Loucy (cell line): ENCODE results near the gene SCTR.

Source experiments
- H2AFZ ChIP-seq: fragments of 200-600 bp; sonication (generic); 2 replicates; pipeline ENCODE4 v1.6.0; 2016; ENCODE audit warnings: antibody characterized with exemption, mild to moderate bottlenecking, low read length, moderate library complexity
- H3F3A ChIP-seq: fragments of 200-600 bp; 2 replicates; pipeline ENCODE4 v1.6.0; 2016; ENCODE audit warnings: antibody characterized with exemption, low read depth, mild to moderate bottlenecking
- H3K27me3 ChIP-seq: fragments of 200-600 bp; sonication (generic); 2 replicates; pipeline ENCODE4 v1.6.1; 2014; ENCODE audit warnings: low read length, mild to moderate bottlenecking; ENCODE audit not compliant: insufficient read depth, poor library complexity, severe bottlenecking
- H3K36me3 ChIP-seq: fragments of 200-600 bp; sonication (generic); 2 replicates; pipeline ENCODE4 v1.6.1; 2016; ENCODE audit warnings: low read length; ENCODE audit not compliant: insufficient read depth
- H3K4me1 ChIP-seq: fragments of 200-600 bp; sonication (generic); 2 replicates; pipeline ENCODE4 v1.5.1; 2014; ENCODE audit warnings: low read length, mild to moderate bottlenecking; ENCODE audit not compliant: insufficient read depth, poor library complexity, severe bottlenecking
- H3K4me2 ChIP-seq: fragments of 200-600 bp; sonication (generic); 2 replicates; pipeline ENCODE4 v1.6.0; 2014; ENCODE audit warnings: antibody characterized with exemption, low read length, low read depth, mild to moderate bottlenecking; ENCODE audit not compliant: poor library complexity, severe bottlenecking
- H3K4me3 ChIP-seq: fragments of 200-600 bp; sonication (generic); 2 replicates; pipeline ENCODE4 v1.5.1; 2014; ENCODE audit warnings: low read length, mild to moderate bottlenecking, mixed read lengths; ENCODE audit not compliant: poor library complexity, severe bottlenecking
- H3K79me2 ChIP-seq: fragments of 200-600 bp; sonication (generic); 2 replicates; pipeline ENCODE4 v1.6.1; 2014; ENCODE audit warnings: low read length; ENCODE audit not compliant: insufficient read depth
- H3K9ac ChIP-seq: fragments of 200-600 bp; sonication (generic); 2 replicates; pipeline ENCODE4 v1.6.0; 2014; ENCODE audit warnings: mild to moderate bottlenecking, low read depth, low read length, moderate library complexity; ENCODE audit not compliant: poor library complexity, severe bottlenecking
- H3K9me2 ChIP-seq: fragments of 200-600 bp; sonication (generic); replicated peaks from 2 replicates; pipeline ENCODE4 v1.6.1; 2016; ENCODE audit warnings: low read depth, low read length, mixed read lengths
- H3K9me3 ChIP-seq: fragments of 200-600 bp; sonication (generic); 2 replicates; pipeline ENCODE4 v1.6.1; 2014; ENCODE audit warnings: mild to moderate bottlenecking, antibody characterized with exemption, low read length, low read depth; ENCODE audit not compliant: insufficient read depth
- H4K20me1 ChIP-seq: fragments of 200-600 bp; sonication (generic); 2 replicates; pipeline ENCODE4 v1.6.0; 2014; ENCODE audit warnings: antibody characterized with exemption, low read length, mild to moderate bottlenecking; ENCODE audit not compliant: insufficient read depth, poor library complexity, severe bottlenecking
- CTCF ChIP-seq: fragments of 200-600 bp; sonication (generic); conservative IDR thresholded peaks from 2 replicates; pipeline ENCODE4 v1.5.1; 2014; ENCODE audit warnings: mild to moderate bottlenecking, antibody characterized with exemption, low read length
- EZH2phosphoT487 ChIP-seq: fragments of 200-600 bp; IDR thresholded peaks from 2 replicates; pipeline ENCODE4 v1.6.1; 2018; ENCODE audit warnings: antibody characterized with exemption, mild to moderate bottlenecking, moderate library complexity, borderline replicate concordance

The SCTR gene

GRCh38 chr2:119429225-119429981 lies 94.9 kb downstream of the SCTR start:
- H3K27me3 ChIP-seq: no peaks in the 10 kb centered on the region
- no peaks in the 10 kb centered on the region for H3K79me2 ChIP-seq
- no peak for TF ChIP-seq CTCF
- no peak for TF ChIP-seq EZH2phosphoT487
- H3K4me1 ChIP-seq: peaks cover 7% of the 10 kb centered on the region
- no peaks in the 10 kb centered on the region for H4K20me1 ChIP-seq
- H3F3A ChIP-seq: no peaks in the 10 kb centered on the region; the same call in 1 of the 2 replicates
- no peak overlapping the region for H2AFZ ChIP-seq
- no peaks in the 10 kb centered on the region for H3K9me3 ChIP-seq
- no peaks in the 10 kb centered on the region for H3K36me3 ChIP-seq
- H3K9ac ChIP-seq: no peak overlapping the region
- H3K4me2 ChIP-seq: no peak overlapping the region
- H3K9me2 ChIP-seq: no peaks in the 10 kb centered on the region
- H3K4me3 ChIP-seq: no peak overlapping the region

- Histone ChIP-seq H3K4me3 (no peak overlapping the region), H2AFZ (no peak overlapping the region), H3K4me1 (peaks cover 7% of the 10 kb centered on the region), H3K4me2 (no peak overlapping the region), H3K36me3 (no peaks in the 10 kb centered on the region), H3F3A (no peaks in the 10 kb centered on the region; the same call in 1 of the 2 replicates), H4K20me1 (no peaks in the 10 kb centered on the region), H3K9ac (no peak overlapping the region), H3K9me2 (no peaks in the 10 kb centered on the region), H3K79me2 (no peaks in the 10 kb centered on the region), H3K27me3 (no peaks in the 10 kb centered on the region), H3K9me3 (no peaks in the 10 kb centered on the region)
- no peak for TF ChIP-seq EZH2phosphoT487
- no peak for TF ChIP-seq CTCF
These were observed 95.6 kb downstream of the SCTR start for GRCh38 chr2:119428488-119429224.

- no peak overlapping the region for H3K9ac ChIP-seq
These were observed 96.5 kb downstream of the SCTR start for GRCh38 chr2:119427756-119428155.

More at GRCh38 chr2:119427756-119428155, 96.5 kb downstream of the SCTR start:
- Histone ChIP-seq H3F3A (no peaks in the 10 kb centered on the region; the same call in 1 of the 2 replicates), H3K9me3 (no peaks in the 10 kb centered on the region), H2AFZ (no peak overlapping the region), H3K4me3 (no peak overlapping the region), H3K9me2 (no peaks in the 10 kb centered on the region), H3K4me2 (no peak overlapping the region), H3K79me2 (no peaks in the 10 kb centered on the region), H4K20me1 (no peaks in the 10 kb centered on the region), H3K36me3 (no peaks in the 10 kb centered on the region), H3K4me1 (peaks cover 7% of the 10 kb centered on the region), H3K27me3 (no peaks in the 10 kb centered on the region)
- TF ChIP-seq CTCF (no peak), EZH2phosphoT487 (no peak)
